ENCODE results near the gene FER.
"Not testable (repeated sequence)": the region's sequence is repeated elsewhere in the genome, so short reads cannot be mapped to it uniquely, and the experiment has no call there.

Gene FER

GRCh38 chr5:108743846-108744245 lies 3.9 kb upstream of the FER start:
- in situ Hi-C loops (cut with HindIII; ENCODE audit: low sequenced_read_pairs) = no loop called here

GRCh38 chr5:108747111-108747773 lies 455 bp upstream of the FER start:
- in situ Hi-C loops (cut with HindIII; ENCODE audit: low sequenced_read_pairs) = no loop called here

GRCh38 chr5:108748401-108749127 lies 867 bp downstream of the FER start:
- in situ Hi-C loops (cut with HindIII; ENCODE audit: low sequenced_read_pairs) = no loop called here

GRCh38 chr5:108749128-108749861 lies 1.6 kb downstream of the FER start:
- in situ Hi-C loops (cut with HindIII; ENCODE audit: low sequenced_read_pairs) = no loop called here

GRCh38 chr5:108753331-108753730 lies 5.6 kb downstream of the FER start:
- in situ Hi-C loops (cut with HindIII; ENCODE audit: low sequenced_read_pairs) = loop anchor here (5.0 to 10.0 kb wide), 2 partner anchors 49 to 281 kb away; no protein-coding TSS in a partner anchor

GRCh38 chr5:108753877-108754276 lies 6.2 kb downstream of the FER start:
- in situ Hi-C loops (cut with HindIII; ENCODE audit: low sequenced_read_pairs) = loop anchor here (5.0 to 10.0 kb wide), 2 partner anchors 48 to 281 kb away; no protein-coding TSS in a partner anchor

- in situ Hi-C loops (cut with HindIII; ENCODE audit: low sequenced_read_pairs) = no loop called here
Measured at GRCh38 chr5:108760512-108760911, 12.8 kb downstream of the FER start.

GRCh38 chr5:108762660-108763059 lies 15.0 kb downstream of the FER start:
- in situ Hi-C loops (cut with HindIII; ENCODE audit: low sequenced_read_pairs) = no loop called here

- in situ Hi-C loops (cut with HindIII; ENCODE audit: low sequenced_read_pairs) = no loop called here
Measured at GRCh38 chr5:108763222-108763916, 15.7 kb downstream of the FER start.

- in situ Hi-C loops (cut with HindIII; ENCODE audit: low sequenced_read_pairs) = no loop called here
Measured at GRCh38 chr5:108765647-108766046, 17.9 kb downstream of the FER start.

- in situ Hi-C loops (cut with HindIII; ENCODE audit: low sequenced_read_pairs) = not testable (repeated sequence)
Measured at GRCh38 chr5:108766916-108767315, 19.2 kb downstream of the FER start.

GRCh38 chr5:108769352-108769751 lies 21.7 kb downstream of the FER start:
- in situ Hi-C loops (cut with HindIII; ENCODE audit: low sequenced_read_pairs) = no loop called here

- in situ Hi-C loops (cut with HindIII; ENCODE audit: low sequenced_read_pairs) = no loop called here
Measured at GRCh38 chr5:108772626-108773025, 24.9 kb downstream of the FER start.

GRCh38 chr5:108773330-108773729 lies 25.6 kb downstream of the FER start:
- in situ Hi-C loops (cut with HindIII; ENCODE audit: low sequenced_read_pairs) = no loop called here

GRCh38 chr5:108774079-108774478 lies 26.4 kb downstream of the FER start:
- in situ Hi-C loops (cut with HindIII; ENCODE audit: low sequenced_read_pairs) = not testable (repeated sequence)

GRCh38 chr5:108777582-108777981 lies 29.9 kb downstream of the FER start:
- in situ Hi-C loops (cut with HindIII; ENCODE audit: low sequenced_read_pairs) = not testable (repeated sequence)

- in situ Hi-C loops (cut with HindIII; ENCODE audit: low sequenced_read_pairs) = not testable (repeated sequence)
Measured at GRCh38 chr5:108784577-108784976, 36.9 kb downstream of the FER start.

- in situ Hi-C loops (cut with HindIII; ENCODE audit: low sequenced_read_pairs) = no loop called here
Measured at GRCh38 chr5:108786806-108787483, 39.2 kb downstream of the FER start.

GRCh38 chr5:108788142-108788541 lies 40.4 kb downstream of the FER start:
- in situ Hi-C loops (cut with HindIII; ENCODE audit: low sequenced_read_pairs) = no loop called here

GRCh38 chr5:108793207-108793606 lies 45.5 kb downstream of the FER start:
- in situ Hi-C loops (cut with HindIII; ENCODE audit: low sequenced_read_pairs) = no loop called here
